ENCODE measurements around the gene NIPAL1.

NIPAL1 gene

DNA sequence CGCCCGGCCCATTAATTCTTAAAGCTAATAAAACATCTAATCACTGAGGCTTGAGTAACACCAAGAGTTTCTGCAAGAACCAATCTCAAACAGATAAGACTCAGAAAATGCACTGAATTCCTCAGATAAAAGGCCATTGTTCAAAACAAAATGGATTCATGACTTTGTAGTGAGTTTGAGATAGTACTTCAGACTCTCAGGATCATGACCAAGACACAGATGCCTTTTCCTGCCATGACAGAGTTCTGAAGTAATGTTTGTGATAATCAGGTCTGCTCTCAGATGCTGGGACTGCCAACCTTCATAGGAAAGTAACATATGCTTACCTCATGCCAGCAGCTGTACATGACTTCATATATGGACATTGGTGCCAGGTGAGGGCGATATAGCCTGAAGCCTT lies 54.6 kb downstream of the NIPAL1 start:
- no peak overlapping the region for H3K27ac ChIP-seq (ENCODE audit: low read length)
- H2AFZ ChIP-seq (ENCODE audit: low read depth, low read length) = no peak overlapping the region
- no peak for TF ChIP-seq EZH2 (IDR thresholded peaks at IDR 0.05; ENCODE audit: borderline replicate concordance, low read depth, low read length, severe bottlenecking)
- TF ChIP-seq, protein P1, sequence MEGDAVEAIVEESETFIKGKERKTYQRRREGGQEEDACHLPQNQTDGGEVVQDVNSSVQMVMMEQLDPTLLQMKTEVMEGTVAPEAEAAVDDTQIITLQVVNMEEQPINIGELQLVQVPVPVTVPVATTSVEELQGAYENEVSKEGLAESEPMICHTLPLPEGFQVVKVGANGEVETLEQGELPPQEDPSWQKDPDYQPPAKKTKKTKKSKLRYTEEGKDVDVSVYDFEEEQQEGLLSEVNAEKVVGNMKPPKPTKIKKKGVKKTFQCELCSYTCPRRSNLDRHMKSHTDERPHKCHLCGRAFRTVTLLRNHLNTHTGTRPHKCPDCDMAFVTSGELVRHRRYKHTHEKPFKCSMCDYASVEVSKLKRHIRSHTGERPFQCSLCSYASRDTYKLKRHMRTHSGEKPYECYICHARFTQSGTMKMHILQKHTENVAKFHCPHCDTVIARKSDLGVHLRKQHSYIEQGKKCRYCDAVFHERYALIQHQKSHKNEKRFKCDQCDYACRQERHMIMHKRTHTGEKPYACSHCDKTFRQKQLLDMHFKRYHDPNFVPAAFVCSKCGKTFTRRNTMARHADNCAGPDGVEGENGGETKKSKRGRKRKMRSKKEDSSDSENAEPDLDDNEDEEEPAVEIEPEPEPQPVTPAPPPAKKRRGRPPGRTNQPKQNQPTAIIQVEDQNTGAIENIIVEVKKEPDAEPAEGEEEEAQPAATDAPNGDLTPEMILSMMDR (IDR thresholded peaks at IDR 0.05; ENCODE audit: borderline replicate concordance, extremely low read depth, low read length, poor library complexity, severe bottlenecking) = no peak
- H3K36me3 ChIP-seq (ENCODE audit: insufficient read depth, low read length) = no peaks in the 10 kb centered on the region
- H3K4me3 ChIP-seq (ENCODE audit: low read depth in 1 of 2, low read length in 2 of 2) = no peak overlapping the region
- H3K9me3 ChIP-seq (ENCODE audit: insufficient read depth, low read length, severe bottlenecking) = no peaks in the 10 kb centered on the region
- no peaks in the 10 kb centered on the region for H4K20me1 ChIP-seq (ENCODE audit: insufficient read depth, low read length)
- no peaks in the 10 kb centered on the region for H3K4me1 ChIP-seq (ENCODE audit: insufficient read depth, low read length)
- no peak for DNase-seq
- H3K9ac ChIP-seq (ENCODE audit: low read depth, low read length) = no peak overlapping the region
- H3K27me3 ChIP-seq (ENCODE audit: insufficient read depth, low read length, poor library complexity) = no peaks in the 10 kb centered on the region
- ATAC-seq (ENCODE audit: insufficient read depth, low read depth) = no peak
- no peak overlapping the region for H3K4me2 ChIP-seq (ENCODE audit: insufficient read depth, low read length)
- H3K79me2 ChIP-seq (ENCODE audit: insufficient read depth, low read length) = no peaks in the 10 kb centered on the region

GRCh38 chr4:48073567-48074103 lies 57.1 kb downstream of the NIPAL1 start:
- H3K4me3 ChIP-seq (ENCODE audit: low read depth in 1 of 2, low read length in 2 of 2) = no peak overlapping the region
- no peak for DNase-seq
- no peaks in the 10 kb centered on the region for H4K20me1 ChIP-seq (ENCODE audit: insufficient read depth, low read length)
- TF ChIP-seq, protein P1 (IDR thresholded peaks at IDR 0.05; ENCODE audit: borderline replicate concordance, extremely low read depth, low read length, poor library complexity, severe bottlenecking) = no peak
- no peak for TF ChIP-seq EZH2 (IDR thresholded peaks at IDR 0.05; ENCODE audit: borderline replicate concordance, low read depth, low read length, severe bottlenecking)
- H3K36me3 ChIP-seq (ENCODE audit: insufficient read depth, low read length) = no peaks in the 10 kb centered on the region
- no peaks in the 10 kb centered on the region for H3K27me3 ChIP-seq (ENCODE audit: insufficient read depth, low read length, poor library complexity)
- no peaks in the 10 kb centered on the region for H3K9me3 ChIP-seq (ENCODE audit: insufficient read depth, low read length, severe bottlenecking)
- H3K9ac ChIP-seq (ENCODE audit: low read depth, low read length) = no peak overlapping the region
- no peaks in the 10 kb centered on the region for H3K4me1 ChIP-seq (ENCODE audit: insufficient read depth, low read length)
- no peak overlapping the region for H2AFZ ChIP-seq (ENCODE audit: low read depth, low read length)
- ATAC-seq (ENCODE audit: insufficient read depth, low read depth) = no peak
- H3K79me2 ChIP-seq (ENCODE audit: insufficient read depth, low read length) = no peaks in the 10 kb centered on the region
- no peak overlapping the region for H3K27ac ChIP-seq (ENCODE audit: low read length)
- H3K4me2 ChIP-seq (ENCODE audit: insufficient read depth, low read length) = no peak overlapping the region

- no peak overlapping the region for H3K4me2 ChIP-seq (ENCODE audit: insufficient read depth, low read length)
- H4K20me1 ChIP-seq (ENCODE audit: insufficient read depth, low read length) = no peaks in the 10 kb centered on the region
- H3K9ac ChIP-seq (ENCODE audit: low read depth, low read length) = no peak overlapping the region
- H3K79me2 ChIP-seq (ENCODE audit: insufficient read depth, low read length) = no peaks in the 10 kb centered on the region
- no peak for ATAC-seq (ENCODE audit: insufficient read depth, low read depth)
- no peak for DNase-seq
- no peaks in the 10 kb centered on the region for H3K27me3 ChIP-seq (ENCODE audit: insufficient read depth, low read length, poor library complexity)
- H2AFZ ChIP-seq (ENCODE audit: low read depth, low read length) = no peak overlapping the region
- H3K27ac ChIP-seq (ENCODE audit: low read length) = no peak overlapping the region
- H3K9me3 ChIP-seq (ENCODE audit: insufficient read depth, low read length, severe bottlenecking) = no peaks in the 10 kb centered on the region
- TF ChIP-seq, protein P1 (IDR thresholded peaks at IDR 0.05; ENCODE audit: borderline replicate concordance, extremely low read depth, low read length, poor library complexity, severe bottlenecking) = no peak
- no peak overlapping the region for H3K4me3 ChIP-seq (ENCODE audit: low read depth in 1 of 2, low read length in 2 of 2)
- no peaks in the 10 kb centered on the region for H3K4me1 ChIP-seq (ENCODE audit: insufficient read depth, low read length)
- no peaks in the 10 kb centered on the region for H3K36me3 ChIP-seq (ENCODE audit: insufficient read depth, low read length)
Observed at GRCh38 chr4:48074657-48075056, 58.1 kb downstream of the NIPAL1 start.

- ATAC-seq (ENCODE audit: insufficient read depth, low read depth) = no peak
Observed at GRCh38 chr4:48078425-48078824, 61.9 kb downstream of the NIPAL1 start.

More at GRCh38 chr4:48078425-48078824, 61.9 kb downstream of the NIPAL1 start:
- TF ChIP-seq EZH2 (IDR thresholded peaks at IDR 0.05; ENCODE audit: borderline replicate concordance, low read depth, low read length, severe bottlenecking) = no peak
- TF ChIP-seq, protein P1 (IDR thresholded peaks at IDR 0.05; ENCODE audit: borderline replicate concordance, extremely low read depth, low read length, poor library complexity, severe bottlenecking) = no peak
- Histone ChIP-seq H3K4me2 (ENCODE audit: insufficient read depth, low read length) (no peak overlapping the region), H3K9me3 (ENCODE audit: insufficient read depth, low read length, severe bottlenecking) (no peaks in the 10 kb centered on the region), H4K20me1 (ENCODE audit: insufficient read depth, low read length) (no peaks in the 10 kb centered on the region), H3K9ac (ENCODE audit: low read depth, low read length) (no peak overlapping the region), H2AFZ (ENCODE audit: low read depth, low read length) (no peak overlapping the region), H3K36me3 (ENCODE audit: insufficient read depth, low read length) (no peaks in the 10 kb centered on the region), H3K27ac (ENCODE audit: low read length) (no peak overlapping the region), H3K4me3 (ENCODE audit: low read depth in 1 of 2, low read length in 2 of 2) (no peak overlapping the region), H3K27me3 (ENCODE audit: insufficient read depth, low read length, poor library complexity) (no peaks in the 10 kb centered on the region), H3K4me1 (ENCODE audit: insufficient read depth, low read length) (no peaks in the 10 kb centered on the region), H3K79me2 (ENCODE audit: insufficient read depth, low read length) (no peaks in the 10 kb centered on the region)
- no peak for DNase-seq

All from DND-41 (cell line).